GM18517 (cell line): ENCODE data around the gene OR5H2.
"Not testable (repeated sequence)": the region's sequence is repeated elsewhere in the genome, so short reads cannot be mapped to it uniquely, and the experiment has no call there.

Experiments used
- ATAC-seq: cut with Tn5 transposase; IDR thresholded peaks from one replicate; pipeline ENCODE4 v1.9.1; 2021; ENCODE audit warnings: mild to moderate bottlenecking, moderate library complexity; ENCODE audit not compliant: unreplicated experiment

The OR5H2 gene

GRCh38 chr3:98282205-98282604 lies at the start of gene OR5H2:
OR5H2 (plus strand) TSS chr3:98282505; CDS start chr3:98282903, 398 bp downstream.
- ATAC-seq = no peak

- no peak for ATAC-seq
Measured at GRCh38 chr3:98233468-98233867, 48.8 kb upstream of the OR5H2 start.

GRCh38 chr3:98240131-98240530 lies 42.2 kb upstream of the OR5H2 start:
- ATAC-seq = no peak

GRCh38 chr3:98242155-98242554 lies 40.1 kb upstream of the OR5H2 start:
- no peak for ATAC-seq

DNA sequence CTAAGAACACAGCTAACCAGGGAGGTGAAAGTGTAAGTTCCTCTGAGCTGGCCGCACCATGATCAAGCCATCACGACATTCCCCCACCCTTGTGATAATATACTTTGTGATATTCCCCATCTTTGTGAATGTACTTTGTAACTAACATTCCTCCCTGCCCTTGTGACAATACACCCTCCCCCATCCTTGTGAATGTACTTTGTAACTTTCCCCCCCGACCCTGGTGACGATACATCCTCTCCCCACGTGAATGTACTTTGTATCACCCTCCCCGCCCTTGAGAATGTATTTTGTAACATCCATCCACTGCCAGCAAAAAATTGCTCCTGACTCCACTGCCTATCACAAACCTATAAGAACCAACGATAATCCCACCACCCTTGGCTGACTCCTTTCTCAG lies 38.5 kb upstream of the OR5H2 start:
- ATAC-seq = no peak

DNA sequence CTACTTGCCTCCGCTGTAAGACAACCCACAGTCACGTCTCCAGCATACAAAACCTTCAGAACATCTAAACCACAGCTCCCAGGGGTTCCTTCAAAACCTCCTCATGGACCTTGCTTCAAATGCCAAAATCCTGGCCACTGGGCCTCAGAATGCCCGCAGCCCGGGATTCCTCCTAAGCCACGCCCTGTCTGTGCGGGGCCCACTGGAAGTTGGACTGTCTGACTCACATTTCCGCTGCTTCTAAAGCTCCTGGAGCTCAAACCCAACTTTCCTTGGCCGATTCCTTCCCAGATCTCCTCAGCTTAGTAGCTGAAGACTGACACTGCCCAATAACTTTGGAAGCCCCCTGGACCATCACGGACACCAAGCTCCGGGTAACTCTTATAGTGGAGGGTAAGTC lies 36.2 kb upstream of the OR5H2 start:
- no peak for ATAC-seq

GRCh38 chr3:98256026-98256425 lies 26.3 kb upstream of the OR5H2 start:
- ATAC-seq = not testable (repeated sequence)

- no peak for ATAC-seq
Measured at GRCh38 chr3:98259707-98260106, 22.6 kb upstream of the OR5H2 start.

- ATAC-seq = no peak
Measured at GRCh38 chr3:98262046-98262445, 20.3 kb upstream of the OR5H2 start.

GRCh38 chr3:98263944-98264343 lies 18.4 kb upstream of the OR5H2 start, which contains the start of gene OR5H6:
OR5H6 (plus strand) TSS chr3:98264244; CDS start chr3:98264333, 89 bp downstream.
- no peak for ATAC-seq

GRCh38 chr3:98269846-98270245 lies 12.5 kb upstream of the OR5H2 start:
- ATAC-seq = no peak

DNA sequence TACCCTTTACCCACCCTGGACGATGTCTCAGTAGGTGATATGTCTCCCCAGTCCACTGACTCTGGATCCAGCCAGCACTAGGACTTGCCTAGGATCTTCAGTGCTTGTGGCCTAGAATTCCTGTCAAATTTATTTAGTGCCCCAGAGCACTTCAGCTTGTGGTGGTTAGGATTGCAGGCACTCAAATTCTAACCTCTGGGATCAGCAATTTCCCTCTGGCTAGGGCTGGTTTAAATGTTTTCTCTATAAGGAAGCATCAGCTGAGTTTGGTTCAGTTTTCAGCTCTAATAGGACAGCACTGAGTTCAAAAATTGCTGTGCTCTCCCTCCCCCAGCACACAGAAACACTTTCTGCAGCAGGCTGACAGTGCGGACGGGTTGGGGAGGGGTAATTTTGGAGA lies 10.2 kb upstream of the OR5H2 start:
- ATAC-seq = no peak

DNA sequence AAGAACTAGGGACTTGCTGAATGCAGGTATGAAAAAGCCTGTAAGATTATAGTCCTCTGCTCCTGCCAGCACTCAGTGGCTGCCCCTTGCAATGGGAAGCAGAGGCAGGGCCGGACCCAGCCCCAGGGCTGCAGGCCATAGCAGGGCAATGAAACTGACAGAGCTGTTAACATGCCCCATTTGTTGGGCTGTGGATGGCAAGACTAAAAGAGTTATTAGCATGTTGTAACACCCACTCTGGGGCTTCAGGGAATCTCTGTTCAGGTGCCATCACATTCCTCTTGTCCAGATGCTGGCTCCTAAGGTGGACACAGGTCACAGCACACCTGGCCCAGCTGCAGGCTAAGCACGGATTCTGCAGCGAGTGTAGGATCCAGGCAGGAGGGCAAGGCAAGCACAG lies 7.4 kb upstream of the OR5H2 start:
- ATAC-seq = no peak

DNA sequence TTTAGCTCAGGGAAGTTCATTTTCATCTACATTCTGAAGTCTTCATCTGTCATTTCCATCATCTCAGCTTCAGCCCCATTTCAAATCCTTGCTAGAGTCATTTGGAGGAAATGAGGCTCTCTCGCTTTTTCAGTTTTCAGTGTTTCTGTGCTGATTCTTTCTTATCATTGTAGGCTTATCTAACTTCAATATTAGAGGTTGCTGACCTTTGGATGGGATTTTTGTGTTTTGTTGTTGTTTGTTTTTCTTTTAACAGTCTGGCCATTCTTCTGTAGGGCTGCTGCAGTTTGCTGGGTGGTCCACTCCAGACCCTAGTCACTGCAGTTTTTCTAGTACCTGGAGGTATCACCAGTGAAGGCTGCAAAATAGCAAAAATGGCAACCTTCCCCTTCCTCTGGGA lies 8.6 kb downstream of the OR5H2 start:
- ATAC-seq = no peak

DNA sequence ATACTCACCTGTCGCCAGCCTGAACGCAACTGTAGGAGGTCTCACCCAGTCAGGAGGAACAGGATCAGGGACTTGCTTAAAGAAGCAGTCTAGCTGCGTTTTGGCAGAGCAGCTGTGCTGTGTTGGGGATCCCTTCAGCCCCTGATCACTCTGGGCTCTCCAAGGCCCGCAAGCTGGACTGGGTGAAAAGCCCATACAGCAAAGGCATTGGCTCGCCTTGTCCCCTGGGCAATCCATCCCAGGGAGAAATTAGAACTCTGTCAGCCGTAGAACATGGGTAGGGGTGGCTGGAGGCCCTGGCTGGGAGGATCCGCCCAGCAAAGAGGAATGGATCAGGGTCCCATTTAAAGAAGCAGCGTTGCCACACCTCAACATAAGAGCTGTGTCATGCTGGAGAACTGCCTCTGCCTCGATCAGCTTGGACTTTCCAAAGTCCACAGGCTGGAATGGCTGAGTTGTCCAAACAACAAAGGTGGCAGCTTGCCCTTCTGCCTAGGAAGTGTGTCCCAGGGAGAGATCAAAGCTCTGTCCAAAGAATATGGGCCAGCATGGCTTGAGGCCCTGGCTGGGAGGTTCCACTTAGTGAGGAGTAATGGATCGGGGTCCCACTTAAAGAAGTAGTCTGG lies 9.1 kb downstream of the OR5H2 start:
- no peak for ATAC-seq

DNA sequence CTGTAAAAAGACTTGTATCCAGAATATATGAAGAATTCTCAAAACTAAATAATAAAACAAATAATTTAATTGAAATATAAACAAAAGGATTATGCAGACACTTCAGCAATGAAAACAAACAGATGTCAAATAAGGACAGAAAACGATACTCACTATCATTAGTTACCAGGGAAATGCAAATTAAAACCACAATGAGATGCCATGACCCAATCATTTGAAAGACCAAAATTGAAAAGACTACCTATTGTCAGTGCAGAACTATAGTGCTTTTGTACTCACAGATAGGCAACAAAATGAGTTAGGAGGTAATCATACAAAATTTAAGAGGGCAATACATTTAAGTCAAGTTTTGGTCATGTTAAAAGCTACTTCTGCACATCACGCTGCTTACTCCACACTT lies 39.8 kb downstream of the OR5H2 start:
- peak; percentile 59 for ATAC-seq

- ATAC-seq = no peak
Measured at GRCh38 chr3:98322686-98323085, 40.4 kb downstream of the OR5H2 start.

DNA sequence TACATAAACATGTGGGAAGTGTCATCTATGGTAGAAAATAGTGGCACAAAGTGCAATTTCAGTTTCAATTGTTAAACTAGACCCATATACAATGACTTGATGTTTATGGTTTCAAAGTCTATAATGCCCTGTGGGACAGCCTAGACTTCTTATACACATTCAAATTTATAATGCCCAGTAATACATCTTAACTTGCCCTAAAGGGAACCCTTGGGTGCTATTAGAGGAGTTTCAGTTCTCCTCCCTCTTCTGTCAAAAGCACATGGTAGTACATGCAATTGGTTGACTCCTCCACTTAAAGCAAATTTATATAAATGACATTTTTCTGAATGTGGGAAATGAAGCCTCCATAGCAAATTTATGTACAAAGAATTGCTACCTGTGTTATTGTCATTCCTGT lies 41.1 kb downstream of the OR5H2 start:
- ATAC-seq = no peak

DNA sequence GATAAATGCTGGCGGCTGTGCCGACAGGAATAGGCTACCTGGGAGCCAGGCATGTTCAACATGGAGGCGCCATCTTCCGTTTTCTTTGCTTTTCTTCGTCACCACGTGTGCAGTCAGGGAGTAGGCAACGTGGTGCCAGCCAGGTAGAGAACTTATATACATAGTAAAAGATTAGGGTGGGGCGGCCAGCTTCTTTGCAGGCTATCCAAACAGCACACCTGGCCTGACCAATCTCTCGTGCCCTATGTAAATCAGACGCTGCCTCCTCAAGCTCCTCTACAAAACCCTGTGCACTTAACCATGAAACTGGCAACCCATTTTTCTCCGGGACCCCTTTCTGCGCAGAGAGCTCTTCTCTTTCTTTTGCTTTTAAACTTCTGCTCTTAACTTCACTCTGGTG lies 42.8 kb downstream of the OR5H2 start:
- ATAC-seq = no peak

- ATAC-seq = no peak
Measured at GRCh38 chr3:98326105-98326893, 44.0 kb downstream of the OR5H2 start.

GRCh38 chr3:98326945-98327344 lies 44.6 kb downstream of the OR5H2 start:
- ATAC-seq = peak; percentile 66

DNA sequence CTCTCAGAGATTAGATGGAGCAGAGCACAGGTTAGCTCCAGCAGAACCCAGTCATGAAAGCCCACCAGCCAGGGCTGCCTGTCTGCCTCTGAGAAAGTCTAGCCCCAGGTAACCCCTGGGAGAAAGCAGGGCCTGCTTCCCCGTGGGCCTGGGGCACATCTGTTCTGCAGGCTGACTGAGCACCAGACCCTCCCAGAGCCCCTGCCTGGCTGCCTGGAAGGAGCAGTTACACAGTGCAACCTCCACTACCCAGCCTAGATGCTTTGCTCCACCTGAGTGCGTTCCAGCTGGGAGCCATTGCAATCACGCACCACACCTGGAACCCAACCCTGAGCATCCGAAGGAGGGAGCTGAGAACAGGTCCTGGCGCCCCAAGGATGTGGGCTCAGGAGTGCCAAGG lies 46.6 kb downstream of the OR5H2 start:
- no peak for ATAC-seq
